DOHH2 (cell line): Measurements from ENCODE around the gene CREM.

Experiments used
- H3F3A ChIP-seq: fragments of 200-600 bp; sonication (generic), shearing (Covaris generic); 2 replicates; pipeline ENCODE4 v1.6.0; 2016; ENCODE audit warnings: antibody characterized with exemption, mild to moderate bottlenecking; ENCODE audit not compliant: control insufficient read depth, insufficient read depth
- H3K27ac ChIP-seq: fragments of 200-600 bp; sonication (generic); 2 replicates; pipeline ENCODE4 v1.5.1; 2014; ENCODE audit warnings: low read depth, mild to moderate bottlenecking, low read length, moderate library complexity
- H3K27me3 ChIP-seq: fragments of 200-600 bp; sonication (generic); 2 replicates; pipeline ENCODE4 v1.6.1; 2014; ENCODE audit warnings: mild to moderate bottlenecking, low read length, mixed read lengths; ENCODE audit not compliant: control insufficient read depth
- H3K36me3 ChIP-seq: fragments of 200-600 bp; sonication (generic); 2 replicates; pipeline ENCODE4 v1.6.1; 2014; ENCODE audit warnings: mild to moderate bottlenecking, low read length, moderate library complexity, mixed read lengths; ENCODE audit not compliant: control insufficient read depth
- H3K4me1 ChIP-seq: fragments of 200-600 bp; sonication (generic); 2 replicates; pipeline ENCODE4 v1.6.1; 2014; ENCODE audit warnings: mild to moderate bottlenecking, low read length, mixed read lengths; ENCODE audit not compliant: control insufficient read depth
- H3K4me2 ChIP-seq: fragments of 200-600 bp; sonication (generic); 2 replicates; pipeline ENCODE4 v1.6.0; 2014; ENCODE audit warnings: mild to moderate bottlenecking, low read length, moderate library complexity
- H3K4me3 ChIP-seq: fragments of 200-600 bp; sonication (generic); 2 replicates; pipeline ENCODE4 v1.5.1; 2014; ENCODE audit warnings: mild to moderate bottlenecking, low read length, mixed read lengths
- H3K79me2 ChIP-seq: fragments of 200-600 bp; sonication (generic); 2 replicates; pipeline ENCODE4 v1.6.1; 2014; ENCODE audit warnings: mild to moderate bottlenecking, low read length, mixed read lengths; ENCODE audit not compliant: control insufficient read depth
- H3K9me2 ChIP-seq: fragments of 200-600 bp; sonication (generic); replicated peaks from 2 replicates; pipeline ENCODE4 v1.6.1; 2014; ENCODE audit warnings: mild to moderate bottlenecking, low read length, mixed read lengths; ENCODE audit not compliant: control insufficient read depth
- H3K9me3 ChIP-seq: fragments of 200-600 bp; sonication (generic); 2 replicates; pipeline ENCODE4 v1.6.1; 2014; ENCODE audit warnings: antibody characterized with exemption, low read length, mixed read lengths; ENCODE audit not compliant: control insufficient read depth, insufficient read depth
- H4K20me1 ChIP-seq: fragments of 200-600 bp; sonication (generic); 2 replicates; pipeline ENCODE4 v1.6.0; 2014; ENCODE audit warnings: low read depth, mild to moderate bottlenecking, antibody characterized with exemption, low read length, moderate library complexity; ENCODE audit not compliant: control insufficient read depth, insufficient read depth
- EZH2phosphoT487 ChIP-seq: fragments of 200-600 bp; sonication (generic); IDR thresholded peaks from 2 replicates; pipeline ENCODE4 v1.6.1; 2017; ENCODE audit warnings: borderline replicate concordance, mild to moderate bottlenecking, antibody characterized with exemption, low read length, moderate library complexity, mixed read lengths
- TF ChIP-seq, protein P1 (sequence below): fragments of 200-600 bp; sonication (generic); IDR thresholded peaks from one replicate; pipeline ENCODE4 v1.5.1; 2014; ENCODE audit warnings: antibody characterized with exemption, mild to moderate bottlenecking, low read depth, low read length; ENCODE audit not compliant: poor library complexity, severe bottlenecking

CREM gene

GRCh38 chr10:35127289-35127891, 744 bp downstream of the CREM start:
- Histone ChIP-seq H3K27ac (peak overlapping the region; percentile 80), H3K9me3 (no peaks in the 10 kb centered on the region), H3K4me1 (peaks cover 47% of the 10 kb centered on the region), H3K79me2 (peaks cover 55% of the 10 kb centered on the region), H3K4me3 (peak overlapping the region; percentile 84), H3K27me3 (no peaks in the 10 kb centered on the region), H3K36me3 (peaks cover 13% of the 10 kb centered on the region; the same call in 1 of the 2 replicates), H3K4me2 (peak overlapping the region; percentile 71), H4K20me1 (no peaks in the 10 kb centered on the region), H3K9me2 (no peaks in the 10 kb centered on the region), H3F3A (peaks cover 20% of the 10 kb centered on the region)
- no peak for TF ChIP-seq EZH2phosphoT487
- TF ChIP-seq, protein P1, sequence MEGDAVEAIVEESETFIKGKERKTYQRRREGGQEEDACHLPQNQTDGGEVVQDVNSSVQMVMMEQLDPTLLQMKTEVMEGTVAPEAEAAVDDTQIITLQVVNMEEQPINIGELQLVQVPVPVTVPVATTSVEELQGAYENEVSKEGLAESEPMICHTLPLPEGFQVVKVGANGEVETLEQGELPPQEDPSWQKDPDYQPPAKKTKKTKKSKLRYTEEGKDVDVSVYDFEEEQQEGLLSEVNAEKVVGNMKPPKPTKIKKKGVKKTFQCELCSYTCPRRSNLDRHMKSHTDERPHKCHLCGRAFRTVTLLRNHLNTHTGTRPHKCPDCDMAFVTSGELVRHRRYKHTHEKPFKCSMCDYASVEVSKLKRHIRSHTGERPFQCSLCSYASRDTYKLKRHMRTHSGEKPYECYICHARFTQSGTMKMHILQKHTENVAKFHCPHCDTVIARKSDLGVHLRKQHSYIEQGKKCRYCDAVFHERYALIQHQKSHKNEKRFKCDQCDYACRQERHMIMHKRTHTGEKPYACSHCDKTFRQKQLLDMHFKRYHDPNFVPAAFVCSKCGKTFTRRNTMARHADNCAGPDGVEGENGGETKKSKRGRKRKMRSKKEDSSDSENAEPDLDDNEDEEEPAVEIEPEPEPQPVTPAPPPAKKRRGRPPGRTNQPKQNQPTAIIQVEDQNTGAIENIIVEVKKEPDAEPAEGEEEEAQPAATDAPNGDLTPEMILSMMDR, result no peak

GRCh38 chr10:35129185-35129674, 2.6 kb downstream of the CREM start:
- no peak for TF ChIP-seq EZH2phosphoT487
- TF ChIP-seq, protein P1, result no peak
- no peaks in the 10 kb centered on the region for H3K9me3 ChIP-seq
- peak overlapping the region; percentile 84 for H3K4me3 ChIP-seq
- peaks cover 23% of the 10 kb centered on the region for H3F3A ChIP-seq
- H3K4me1 ChIP-seq, result peaks cover 60% of the 10 kb centered on the region
- peak overlapping the region; percentile 14; the same call in 1 of the 2 replicates for H3K27ac ChIP-seq
- H3K4me2 ChIP-seq, result peak overlapping the region; percentile 71
- no peaks in the 10 kb centered on the region for H3K9me2 ChIP-seq
- no peaks in the 10 kb centered on the region for H3K27me3 ChIP-seq
- no peaks in the 10 kb centered on the region for H4K20me1 ChIP-seq
- H3K36me3 ChIP-seq, result peaks cover 13% of the 10 kb centered on the region; the same call in 1 of the 2 replicates
- peaks cover 72% of the 10 kb centered on the region for H3K79me2 ChIP-seq

- Histone ChIP-seq H4K20me1 (no peaks in the 10 kb centered on the region), H3K4me2 (peak overlapping the region; percentile 71), H3K9me3 (no peaks in the 10 kb centered on the region), H3K27me3 (no peaks in the 10 kb centered on the region), H3K79me2 (peaks cover 77% of the 10 kb centered on the region), H3F3A (peaks cover 23% of the 10 kb centered on the region), H3K36me3 (peaks cover 13% of the 10 kb centered on the region; the same call in 1 of the 2 replicates), H3K9me2 (no peaks in the 10 kb centered on the region), H3K4me1 (peaks cover 60% of the 10 kb centered on the region), H3K27ac (peak overlapping the region; percentile 40), H3K4me3 (peak overlapping the region; percentile 67)
- TF ChIP-seq, protein P1, result no peak
- TF ChIP-seq EZH2phosphoT487, result no peak
These were observed 4.0 kb downstream of the CREM start for GRCh38 chr10:35130663-35131062.
